ENCODE results near the gene HTR6. TPM values are rescaled to one million over a fixed set of nuclear protein-coding genes. Genes with fewer than 3 reads are reported as not detected.

HTR6 gene
- total RNA-seq, 4 donors from 2014 or later, result not detected

DNA sequence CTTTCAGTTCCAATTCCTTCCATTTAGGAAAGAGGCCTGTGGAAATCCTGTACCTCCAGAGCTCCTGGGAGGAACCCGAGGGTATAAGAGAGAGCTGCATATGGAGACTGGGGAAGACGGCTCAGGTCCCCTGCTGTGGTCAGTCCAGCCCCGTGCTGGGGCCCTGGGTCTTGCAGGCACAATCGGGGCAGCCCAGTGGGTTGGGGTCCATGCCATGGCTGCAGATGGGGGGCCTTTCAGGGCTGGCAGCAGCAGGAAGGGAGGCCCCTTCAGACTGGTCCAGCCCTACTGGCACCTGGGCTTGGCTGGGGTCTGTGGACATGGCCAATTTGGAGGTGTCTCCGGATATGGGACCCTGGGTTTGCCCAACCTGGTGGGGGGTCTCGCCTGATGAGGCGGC lies 18.2 kb downstream of the HTR6 start:
- Histone ChIP-seq H3K36me3 (no peaks in the 10 kb centered on the region), H3K4me3 (no peak overlapping the region), H3K9me3 (no peaks in the 10 kb centered on the region), H3K4me1 (no peaks in the 10 kb centered on the region), H3K27ac (no peak overlapping the region), H3K27me3 (no peaks in the 10 kb centered on the region)
- TF ChIP-seq POLR2A (IDR thresholded peaks at IDR 0.05), result no peak
- TF ChIP-seq, protein P1, sequence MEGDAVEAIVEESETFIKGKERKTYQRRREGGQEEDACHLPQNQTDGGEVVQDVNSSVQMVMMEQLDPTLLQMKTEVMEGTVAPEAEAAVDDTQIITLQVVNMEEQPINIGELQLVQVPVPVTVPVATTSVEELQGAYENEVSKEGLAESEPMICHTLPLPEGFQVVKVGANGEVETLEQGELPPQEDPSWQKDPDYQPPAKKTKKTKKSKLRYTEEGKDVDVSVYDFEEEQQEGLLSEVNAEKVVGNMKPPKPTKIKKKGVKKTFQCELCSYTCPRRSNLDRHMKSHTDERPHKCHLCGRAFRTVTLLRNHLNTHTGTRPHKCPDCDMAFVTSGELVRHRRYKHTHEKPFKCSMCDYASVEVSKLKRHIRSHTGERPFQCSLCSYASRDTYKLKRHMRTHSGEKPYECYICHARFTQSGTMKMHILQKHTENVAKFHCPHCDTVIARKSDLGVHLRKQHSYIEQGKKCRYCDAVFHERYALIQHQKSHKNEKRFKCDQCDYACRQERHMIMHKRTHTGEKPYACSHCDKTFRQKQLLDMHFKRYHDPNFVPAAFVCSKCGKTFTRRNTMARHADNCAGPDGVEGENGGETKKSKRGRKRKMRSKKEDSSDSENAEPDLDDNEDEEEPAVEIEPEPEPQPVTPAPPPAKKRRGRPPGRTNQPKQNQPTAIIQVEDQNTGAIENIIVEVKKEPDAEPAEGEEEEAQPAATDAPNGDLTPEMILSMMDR (IDR thresholded peaks at IDR 0.05), result no peak
- no peak for DNase-seq
- intact Hi-C loops (cut with DNase I; ENCODE audit: low total_unique reads), result no loop called here

DNA sequence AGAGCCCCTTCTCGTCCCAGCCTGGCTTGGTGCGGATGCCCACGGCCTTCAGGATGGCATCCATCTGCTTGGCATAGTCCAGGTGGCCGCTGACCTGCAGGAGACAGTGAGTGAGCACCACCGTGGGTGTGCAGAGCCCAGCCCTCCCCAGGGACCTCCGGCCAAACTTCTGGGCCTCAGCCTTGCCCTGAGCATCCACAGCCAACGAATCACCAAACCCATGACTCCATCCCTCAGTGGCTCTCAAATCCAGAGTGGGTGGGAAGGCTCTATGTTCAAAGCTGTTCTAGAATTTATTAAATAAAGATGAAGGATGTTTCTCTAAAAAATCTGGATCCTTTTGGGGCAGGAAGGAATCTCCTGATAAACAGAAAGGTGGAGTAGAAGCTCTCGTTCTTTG lies 18.7 kb downstream of the HTR6 start:
- no peak overlapping the region for H3K4me3 ChIP-seq
- no peaks in the 10 kb centered on the region for H3K4me1 ChIP-seq
- DNase-seq, result no peak
- TF ChIP-seq, protein P1 (IDR thresholded peaks at IDR 0.05), result no peak
- no peak for TF ChIP-seq POLR2A (IDR thresholded peaks at IDR 0.05)
- H3K27ac ChIP-seq, result no peak overlapping the region
- no peaks in the 10 kb centered on the region for H3K9me3 ChIP-seq
- H3K36me3 ChIP-seq, result no peaks in the 10 kb centered on the region
- intact Hi-C loops (cut with DNase I; ENCODE audit: low total_unique reads), result no loop called here
- H3K27me3 ChIP-seq, result no peaks in the 10 kb centered on the region

DNA sequence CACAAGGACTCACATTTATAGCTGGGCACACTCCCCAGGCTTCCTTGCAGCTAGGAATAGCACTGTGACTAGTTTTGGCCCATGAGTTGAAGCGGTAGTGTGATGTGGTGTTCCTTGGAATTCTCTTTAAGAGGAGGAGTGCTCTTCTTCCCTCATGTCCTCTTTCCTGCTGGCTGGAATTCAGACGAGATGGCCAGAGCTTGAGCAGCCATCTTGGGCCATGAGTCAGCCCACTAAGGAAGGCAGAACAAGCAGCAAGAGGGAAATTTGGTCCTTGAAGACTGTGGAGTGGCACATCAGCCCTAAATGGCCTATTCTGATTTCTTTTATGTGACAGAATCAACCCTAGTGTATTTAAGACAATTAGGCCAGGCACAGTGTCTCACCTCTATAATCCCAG lies 20.0 kb downstream of the HTR6 start:
- Histone ChIP-seq H3K27ac (no peak overlapping the region), H3K9me3 (no peaks in the 10 kb centered on the region), H3K4me1 (no peaks in the 10 kb centered on the region), H3K27me3 (no peaks in the 10 kb centered on the region), H3K36me3 (no peaks in the 10 kb centered on the region), H3K4me3 (no peak overlapping the region)
- intact Hi-C loops (cut with DNase I; ENCODE audit: low total_unique reads), result no loop called here
- TF ChIP-seq, protein P1 (IDR thresholded peaks at IDR 0.05), result no peak
- TF ChIP-seq POLR2A (IDR thresholded peaks at IDR 0.05), result no peak
- DNase-seq, result no peak

DNA sequence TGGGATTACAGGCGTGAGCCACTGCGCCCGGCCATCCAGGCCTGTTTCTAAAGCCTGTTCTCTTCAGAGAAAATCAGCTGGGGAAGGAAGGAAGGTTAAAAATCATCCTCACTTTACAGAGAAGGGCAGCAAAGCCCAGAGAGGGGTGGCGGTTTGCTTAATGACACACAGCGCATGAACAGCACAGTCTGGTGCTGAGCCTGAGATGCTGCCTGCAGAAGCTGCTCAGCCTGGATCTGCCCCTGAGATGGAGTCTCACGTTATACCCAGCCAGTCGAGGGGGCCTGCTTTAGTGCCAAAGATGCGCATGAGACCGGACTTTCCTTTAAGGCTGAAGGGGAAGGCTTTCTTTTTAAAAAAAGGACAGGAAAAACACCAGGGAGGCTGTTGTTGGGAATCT lies 21.3 kb downstream of the HTR6 start:
- no peaks in the 10 kb centered on the region for H3K9me3 ChIP-seq
- H3K4me1 ChIP-seq, result no peaks in the 10 kb centered on the region
- no peaks in the 10 kb centered on the region for H3K27me3 ChIP-seq
- H3K4me3 ChIP-seq, result no peak overlapping the region
- no peak for DNase-seq
- no peak overlapping the region for H3K27ac ChIP-seq
- TF ChIP-seq POLR2A (IDR thresholded peaks at IDR 0.05), result no peak
- TF ChIP-seq, protein P1 (IDR thresholded peaks at IDR 0.05), result no peak
- intact Hi-C loops (cut with DNase I; ENCODE audit: low total_unique reads), result no loop called here
- H3K36me3 ChIP-seq, result no peaks in the 10 kb centered on the region

DNA sequence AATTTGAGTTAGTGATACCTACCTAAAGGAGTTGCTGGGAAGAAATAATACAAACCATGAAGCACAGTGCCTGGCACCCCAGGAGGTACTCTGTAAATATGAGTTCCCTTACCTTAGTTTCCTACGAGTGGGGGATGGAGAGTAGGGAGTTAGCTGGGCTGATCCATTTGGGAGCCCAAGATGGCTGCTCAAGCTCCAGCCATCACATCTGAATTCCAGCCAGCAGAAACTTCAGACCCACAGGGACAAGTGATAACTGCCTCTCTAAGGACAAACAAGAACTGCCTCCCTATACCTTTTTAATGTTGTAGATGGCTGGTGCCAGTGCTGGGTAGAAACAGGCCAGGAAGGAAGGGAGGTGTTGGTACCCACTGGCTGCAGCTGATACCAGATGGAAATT lies 22.7 kb downstream of the HTR6 start:
- Histone ChIP-seq H3K4me1 (no peaks in the 10 kb centered on the region), H3K27ac (no peak overlapping the region), H3K27me3 (no peaks in the 10 kb centered on the region), H3K9me3 (no peaks in the 10 kb centered on the region), H3K4me3 (no peak overlapping the region), H3K36me3 (no peaks in the 10 kb centered on the region)
- no peak for TF ChIP-seq POLR2A (IDR thresholded peaks at IDR 0.05)
- TF ChIP-seq, protein P1 (IDR thresholded peaks at IDR 0.05), result no peak
- DNase-seq, result no peak
- intact Hi-C loops (cut with DNase I; ENCODE audit: low total_unique reads), result no loop called here

Data from uterus (tissue), 4 donors.